DOHH2 (cell line): ENCODE data around the gene VSIG1.

Experiments
- CTCF ChIP-seq: fragments of 200-600 bp; sonication (generic); IDR thresholded peaks from one replicate; pipeline ENCODE4 v1.5.1; 2014; ENCODE audit warnings: antibody characterized with exemption, mild to moderate bottlenecking, low read depth, low read length; ENCODE audit not compliant: poor library complexity, severe bottlenecking
- EZH2phosphoT487 ChIP-seq: fragments of 200-600 bp; sonication (generic); IDR thresholded peaks from 2 replicates; pipeline ENCODE4 v1.6.1; 2017; ENCODE audit warnings: borderline replicate concordance, mild to moderate bottlenecking, antibody characterized with exemption, low read length, moderate library complexity, mixed read lengths

- TF ChIP-seq CTCF = no peak
- no peak for TF ChIP-seq EZH2phosphoT487
Measured at GRCh38 chrX:108087792-108088191, 42.9 kb downstream of the VSIG1 start.
